GM21515 (cell line): Measurements from ENCODE around the gene LCA5.
"Not testable (repeated sequence)": the region's sequence is repeated elsewhere in the genome, so short reads cannot be mapped to it uniquely, and the experiment has no call there.

Experiments
- ATAC-seq: cut with Tn5 transposase; IDR thresholded peaks from one replicate; pipeline ENCODE4 v1.9.1; 2021; ENCODE audit not compliant: unreplicated experiment

Gene LCA5

DNA sequence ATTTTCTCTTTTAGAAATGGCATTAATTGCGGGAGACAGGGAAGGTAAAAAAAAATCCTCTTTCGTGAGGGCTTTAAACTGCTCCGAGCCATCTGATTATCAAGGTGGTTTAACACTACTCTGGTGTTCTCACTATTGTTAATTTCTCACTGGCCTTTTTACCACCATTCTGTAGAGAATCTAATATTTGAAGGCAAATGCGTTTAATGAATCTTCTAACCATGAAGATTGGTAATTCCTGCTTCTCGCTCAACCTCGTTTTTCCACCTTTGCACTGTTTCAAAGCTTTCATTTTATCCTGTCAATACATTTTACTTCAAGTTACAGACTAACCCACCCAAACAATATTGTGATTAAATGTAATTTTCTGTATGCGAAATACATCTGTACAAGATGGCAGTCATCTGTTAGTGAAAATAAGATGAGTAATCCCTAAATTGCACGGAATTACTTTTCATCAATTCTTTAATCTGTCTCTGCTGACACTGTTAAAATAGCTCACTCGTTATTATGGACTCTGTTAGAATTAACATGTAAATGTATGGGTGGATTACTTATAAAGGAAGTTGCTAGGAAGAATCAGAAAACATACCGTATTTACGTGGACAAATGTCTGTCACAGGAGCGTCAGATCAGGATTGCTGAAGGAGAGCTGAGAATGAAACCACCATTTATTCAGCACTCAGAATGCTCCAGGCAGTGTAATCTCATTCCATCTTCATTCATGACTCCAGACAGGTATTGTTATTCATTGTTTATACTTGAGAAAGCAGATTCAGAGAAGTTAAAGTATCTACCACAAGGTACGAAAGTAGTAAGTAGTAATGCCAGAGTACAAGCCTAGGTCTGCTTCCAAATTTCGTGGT is 1.1 kb upstream of the LCA5 start:
- ATAC-seq, result no peak

DNA sequence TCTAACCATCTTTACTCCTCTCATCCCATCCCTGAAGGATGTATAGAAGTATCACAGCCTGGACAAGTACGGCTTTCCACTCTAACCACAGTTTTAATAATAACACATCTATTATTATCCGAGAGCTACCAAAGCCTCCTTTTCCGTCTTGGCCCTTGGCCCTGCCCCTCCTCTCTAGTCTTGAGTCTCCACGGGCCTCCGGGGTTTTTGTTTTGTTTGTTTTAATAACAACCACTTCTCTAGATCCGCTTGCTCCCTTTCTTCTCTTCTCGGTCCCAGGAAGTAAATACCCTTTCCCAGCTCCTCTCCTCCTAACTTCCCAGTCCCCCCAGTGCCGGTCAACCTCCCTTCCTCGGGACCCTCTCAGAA is 661 bp downstream of the LCA5 start:
- no peak for ATAC-seq

DNA sequence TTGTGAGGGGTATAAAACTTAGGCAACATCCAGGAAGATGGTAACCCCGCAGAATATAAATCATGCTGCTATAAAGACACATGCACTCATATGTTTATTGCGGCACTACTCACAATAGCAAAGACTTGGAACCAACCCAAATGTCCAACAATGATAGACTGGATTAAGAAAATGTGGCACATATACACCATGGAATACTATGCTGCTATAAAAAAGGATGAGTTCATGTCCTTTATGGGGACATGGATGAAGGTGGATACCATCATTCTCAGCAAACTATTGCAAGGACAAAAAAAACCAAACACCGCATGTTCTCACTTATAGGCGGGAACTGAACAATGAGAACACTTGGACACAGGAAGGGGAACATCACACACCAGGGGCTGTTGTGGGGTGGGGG is 7.7 kb downstream of the LCA5 start:
- not testable (repeated sequence) for ATAC-seq

DNA sequence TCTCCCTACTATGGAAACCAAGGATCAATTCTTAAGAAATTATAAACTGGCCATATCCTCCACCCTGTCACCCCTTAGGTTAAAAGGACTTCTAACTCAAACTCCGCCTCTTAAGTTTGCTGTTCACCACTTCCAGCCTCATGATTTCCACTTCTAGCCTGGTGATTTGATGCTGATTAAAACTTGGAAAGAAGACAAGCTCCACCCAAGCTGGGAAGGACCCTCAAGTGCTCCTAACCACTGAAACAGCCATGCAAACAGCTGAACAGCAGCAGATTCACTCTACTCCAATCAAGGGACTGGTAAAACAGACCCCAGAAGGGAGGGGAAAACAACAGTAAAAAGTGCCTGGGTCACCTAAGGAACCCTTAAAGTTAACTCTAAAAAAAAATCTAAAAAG is 10.3 kb downstream of the LCA5 start:
- no peak for ATAC-seq

DNA sequence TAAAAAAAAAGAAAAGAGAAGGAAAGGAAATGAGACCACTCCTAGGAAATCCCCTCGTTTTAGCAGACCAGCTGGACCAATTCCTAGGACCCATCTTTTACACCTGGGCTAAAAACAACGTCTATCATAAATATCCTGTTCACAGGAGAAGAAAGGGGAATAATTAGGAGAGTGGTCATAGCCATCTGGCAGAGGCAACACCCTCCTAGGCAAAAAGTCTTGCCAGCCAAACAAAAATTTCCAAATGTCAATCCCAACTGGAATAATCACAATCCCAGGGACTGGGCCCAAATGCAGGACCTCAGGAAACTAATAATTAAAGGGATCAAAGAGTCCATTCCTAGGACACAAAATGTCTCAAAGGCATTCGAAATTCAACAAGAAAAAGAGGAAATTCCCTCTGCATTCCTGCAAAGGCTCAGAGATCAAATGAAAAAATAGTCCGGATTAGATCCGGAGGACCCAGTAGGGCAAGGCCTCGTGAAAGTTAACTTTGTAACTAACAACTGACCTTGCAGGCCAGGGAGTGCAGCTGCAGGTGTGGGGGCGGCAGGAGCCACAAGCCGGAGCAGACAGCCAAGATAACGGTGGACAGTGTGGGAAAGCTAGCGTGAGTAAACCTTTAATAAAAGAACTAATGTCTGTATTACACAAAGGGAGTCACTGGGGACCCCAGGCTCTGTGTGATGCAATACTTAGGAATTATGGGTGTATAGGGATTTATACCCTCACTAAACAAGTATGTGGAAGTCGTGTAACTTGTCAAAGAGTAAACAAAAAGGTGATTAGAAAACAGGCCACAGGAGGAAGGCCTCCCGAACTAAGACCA is 11.7 kb downstream of the LCA5 start:
- no peak for ATAC-seq

DNA sequence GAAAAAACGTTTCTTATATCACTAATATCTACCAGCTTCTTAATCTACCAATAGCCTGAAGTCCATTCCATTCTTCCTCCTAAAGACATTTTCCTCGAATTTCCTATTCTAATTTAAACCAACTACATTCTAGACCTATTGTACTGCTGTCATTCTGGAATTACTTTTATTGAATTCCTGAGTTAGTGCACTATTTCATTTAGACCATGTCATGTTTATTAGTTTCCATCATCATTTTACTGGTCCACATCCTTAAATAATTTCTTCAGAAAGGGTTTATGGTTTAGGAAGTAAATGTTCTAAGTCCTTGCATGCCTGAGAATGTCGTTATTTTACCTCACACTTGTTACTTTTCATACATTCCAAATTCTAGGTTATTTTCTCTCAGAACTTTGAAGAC is 13.2 kb downstream of the LCA5 start:
- no peak for ATAC-seq

DNA sequence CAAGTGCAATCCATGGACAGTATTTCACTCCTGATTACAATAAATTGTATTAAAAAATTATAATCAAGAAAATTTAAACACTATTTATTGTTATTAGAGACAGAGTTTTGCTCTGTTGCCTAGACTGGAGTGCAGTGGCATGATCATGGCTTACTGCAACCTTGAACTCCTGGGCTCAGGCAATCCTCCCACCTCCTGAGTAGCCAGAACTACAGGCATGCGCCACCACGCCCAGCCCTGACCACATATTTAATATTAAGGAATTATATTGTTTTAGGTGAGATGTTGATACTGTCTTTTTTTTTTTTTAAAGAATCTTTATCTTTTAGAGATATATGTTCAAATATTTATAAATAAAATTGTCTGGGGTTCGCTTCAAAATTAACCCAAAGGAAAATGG is 14.6 kb downstream of the LCA5 start:
- ATAC-seq, result no peak

DNA sequence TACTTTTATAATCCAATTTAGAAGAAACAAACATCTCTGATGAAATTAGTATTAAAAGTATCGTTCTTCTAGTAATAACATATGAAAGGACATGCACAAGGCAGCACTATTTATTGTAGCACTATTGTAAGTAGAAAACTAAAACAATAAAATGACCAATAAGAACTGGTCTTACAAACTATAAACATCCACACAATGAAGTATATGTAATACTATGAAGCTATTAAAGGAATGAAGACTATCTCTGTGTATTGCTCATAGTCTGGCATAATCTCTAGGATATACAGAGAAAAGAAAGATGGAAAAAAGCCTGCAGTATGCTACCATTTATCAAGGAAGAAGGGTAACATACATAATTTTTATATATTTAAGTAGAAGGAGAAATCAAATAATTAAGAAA is 16.7 kb downstream of the LCA5 start:
- no peak for ATAC-seq

DNA sequence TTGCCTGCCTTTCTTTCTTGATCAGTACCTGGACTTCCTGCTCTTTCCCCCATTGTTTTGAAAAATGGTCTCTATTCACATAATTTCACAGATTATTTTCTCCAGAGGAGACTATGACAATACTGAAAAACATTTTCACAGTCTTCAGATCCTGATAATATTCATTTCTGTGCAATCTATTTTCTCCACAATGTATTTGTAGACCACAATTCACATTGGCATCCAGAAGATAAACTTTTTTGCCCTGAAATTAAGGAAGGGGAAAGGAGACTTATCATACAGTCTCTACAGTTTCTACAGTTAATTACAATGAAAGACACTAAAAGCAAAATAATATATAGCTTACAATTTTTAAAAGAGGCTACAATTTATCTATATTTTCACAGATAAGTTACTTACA is 18.4 kb downstream of the LCA5 start:
- no peak for ATAC-seq

DNA sequence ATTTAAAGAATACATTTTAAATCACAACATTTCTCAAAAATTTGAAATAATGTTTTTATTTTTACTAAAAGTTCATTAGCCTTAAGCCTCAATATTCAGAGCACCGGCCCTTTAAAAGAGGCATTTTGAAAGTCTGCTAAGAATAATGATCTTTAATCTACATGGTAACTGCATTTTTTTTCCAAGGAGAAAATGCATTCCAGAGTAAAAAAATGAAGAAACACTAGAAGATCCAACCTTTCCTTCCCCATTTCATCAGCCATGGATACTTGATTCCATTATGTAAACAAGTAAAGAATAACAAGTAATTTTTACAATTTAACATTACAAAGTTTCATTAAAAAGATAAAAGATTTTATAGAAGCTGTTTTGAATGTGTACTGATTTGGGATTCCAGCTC is 21.8 kb downstream of the LCA5 start:
- ATAC-seq, result no peak

DNA sequence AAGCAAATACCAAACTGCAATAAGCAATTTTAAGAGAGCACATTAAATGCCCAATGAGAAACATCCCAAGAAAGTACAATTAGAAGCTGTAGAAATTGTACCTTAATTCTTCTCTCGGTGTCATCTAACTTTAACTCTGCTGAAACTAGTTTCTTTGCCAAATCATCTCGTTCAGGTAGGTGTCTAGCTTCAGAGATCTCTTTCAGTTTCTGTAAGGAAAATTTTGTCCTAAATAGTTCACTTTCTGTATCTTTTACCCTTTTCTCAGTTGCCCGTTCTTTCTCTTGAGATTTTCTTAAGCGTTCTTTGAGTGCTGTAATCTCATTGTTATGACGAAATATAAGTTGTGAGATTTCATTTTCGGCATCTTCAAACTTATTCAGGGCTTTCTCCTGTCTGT is 24.1 kb downstream of the LCA5 start:
- no peak for ATAC-seq

DNA sequence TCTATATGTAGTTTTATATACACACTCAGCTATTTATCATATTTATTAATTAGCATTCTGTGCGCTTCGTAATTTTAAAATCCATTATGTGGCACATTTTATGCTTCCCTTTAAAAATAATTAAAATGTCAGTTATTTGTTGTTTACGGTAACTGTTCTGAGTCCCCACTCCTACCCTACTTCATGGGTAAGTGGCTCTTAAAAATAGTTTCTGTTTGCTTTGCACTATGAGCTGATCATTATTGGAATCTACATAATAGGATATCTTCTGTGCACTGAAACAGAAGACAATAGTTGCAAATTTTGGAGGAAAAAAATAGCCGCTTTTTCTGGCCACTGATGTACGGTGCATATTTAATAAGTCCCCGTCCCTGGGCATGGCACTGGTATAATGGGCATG is 25.2 kb downstream of the LCA5 start:
- ATAC-seq, result no peak

DNA sequence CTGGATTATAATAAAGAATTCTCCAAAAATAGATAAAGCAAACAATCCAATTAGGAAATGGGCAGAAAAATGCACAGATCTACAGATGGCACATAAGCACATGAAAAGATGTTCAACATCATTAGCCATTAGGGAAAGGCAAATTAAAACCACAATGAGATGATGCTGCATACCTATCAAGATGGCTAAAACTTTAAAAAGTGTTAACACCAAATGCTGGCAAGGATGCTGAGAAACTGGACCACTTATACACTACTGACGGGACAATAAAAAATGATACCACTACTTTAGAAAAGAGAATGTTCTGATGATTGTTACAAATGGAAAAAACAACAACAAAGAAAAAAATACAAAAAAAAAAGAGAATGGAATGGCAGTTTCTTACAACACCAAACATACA is 26.5 kb downstream of the LCA5 start:
- no peak for ATAC-seq

DNA sequence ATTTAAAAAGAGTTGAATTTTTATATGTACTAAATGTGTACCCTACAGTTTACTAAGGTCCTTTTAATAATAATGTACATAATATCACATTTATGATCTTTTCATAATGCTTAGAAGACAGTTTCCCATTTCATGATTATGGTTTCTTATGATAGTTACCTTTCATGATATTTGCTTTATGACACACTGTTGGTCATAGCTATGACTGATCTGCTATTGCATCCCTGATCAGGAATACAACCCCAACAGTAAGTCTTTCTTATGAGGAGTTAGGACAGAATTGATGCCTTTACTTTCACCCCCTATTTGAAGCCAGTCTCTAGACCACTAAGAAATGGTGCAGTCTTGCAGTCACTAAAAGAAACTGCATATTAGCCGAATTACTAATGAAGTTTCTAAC is 31.0 kb downstream of the LCA5 start:
- no peak for ATAC-seq

DNA sequence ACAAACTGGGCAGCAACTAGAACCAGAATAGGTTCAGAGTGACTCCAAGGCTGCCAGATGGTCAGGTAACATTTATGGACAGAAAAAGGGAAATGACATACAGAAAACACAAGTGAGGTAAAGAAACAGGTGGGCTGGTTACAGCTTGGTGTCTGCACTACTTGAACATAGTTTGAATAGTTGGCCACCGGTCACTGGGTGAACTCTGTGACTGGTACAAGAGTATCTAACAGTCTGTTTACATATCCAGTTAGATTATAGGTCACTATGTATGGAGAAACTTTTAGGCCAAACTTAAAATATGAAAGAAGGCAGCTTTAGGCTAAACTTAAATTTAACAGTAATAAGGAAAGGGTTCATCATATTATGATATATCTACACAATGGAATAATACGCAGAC is 32.9 kb downstream of the LCA5 start:
- ATAC-seq, result no peak

DNA sequence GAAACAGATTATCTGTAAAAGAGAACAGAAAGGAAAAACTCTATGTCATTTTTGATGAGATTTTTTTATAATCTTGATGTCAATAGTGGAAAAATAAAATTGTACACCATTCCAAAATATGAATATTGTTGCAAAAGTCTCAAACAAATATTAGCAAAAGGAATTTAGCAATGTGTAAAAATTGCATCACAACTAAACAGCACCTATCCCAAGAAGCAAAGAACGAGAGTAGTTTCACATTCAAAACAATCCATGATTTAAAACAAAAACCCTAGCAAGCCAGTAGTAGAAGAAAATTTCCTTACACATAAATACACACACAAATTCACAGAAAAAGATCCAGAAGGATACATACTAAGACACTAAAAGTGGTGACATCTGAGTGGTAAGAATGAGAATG is 38.4 kb downstream of the LCA5 start:
- no peak for ATAC-seq

DNA sequence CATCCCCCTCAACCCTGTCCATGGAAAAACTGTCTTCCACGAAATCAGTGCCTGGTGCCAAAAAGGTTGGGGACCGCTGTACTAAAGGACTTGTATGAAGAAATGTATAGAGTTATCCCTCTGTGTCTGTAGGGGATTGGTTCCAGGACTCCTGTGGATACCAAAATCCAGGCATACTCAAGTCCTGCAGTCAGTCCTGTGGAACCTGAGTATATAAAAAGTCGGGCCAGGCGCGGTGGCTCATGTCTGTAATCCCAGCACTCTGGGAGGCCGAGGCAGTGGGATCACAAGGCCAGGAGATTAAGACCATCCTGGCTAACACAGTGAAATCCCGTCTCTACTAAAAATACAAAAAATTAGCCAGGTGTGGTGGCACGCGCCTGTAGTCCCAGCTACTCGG is 42.0 kb downstream of the LCA5 start:
- ATAC-seq, result no peak

DNA sequence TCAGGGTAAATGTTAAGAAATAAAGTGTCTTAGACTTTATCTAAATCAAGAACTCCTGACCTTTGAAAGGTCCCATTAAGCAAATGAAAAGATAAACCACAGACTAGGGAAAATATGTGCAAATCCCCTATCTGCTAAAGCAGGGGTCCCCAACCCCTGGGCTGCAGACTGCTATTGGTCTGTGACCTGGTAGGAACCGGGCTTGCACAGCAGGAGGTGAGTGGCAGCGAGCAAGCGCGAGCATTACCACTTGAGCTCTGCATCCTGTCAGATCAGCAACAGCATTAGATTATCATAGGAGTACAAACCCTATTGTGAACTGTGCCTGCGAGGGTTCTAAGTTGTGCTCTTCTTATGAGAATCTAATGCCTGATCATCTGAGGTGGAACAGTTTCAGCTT is 42.4 kb downstream of the LCA5 start:
- ATAC-seq, result no peak

DNA sequence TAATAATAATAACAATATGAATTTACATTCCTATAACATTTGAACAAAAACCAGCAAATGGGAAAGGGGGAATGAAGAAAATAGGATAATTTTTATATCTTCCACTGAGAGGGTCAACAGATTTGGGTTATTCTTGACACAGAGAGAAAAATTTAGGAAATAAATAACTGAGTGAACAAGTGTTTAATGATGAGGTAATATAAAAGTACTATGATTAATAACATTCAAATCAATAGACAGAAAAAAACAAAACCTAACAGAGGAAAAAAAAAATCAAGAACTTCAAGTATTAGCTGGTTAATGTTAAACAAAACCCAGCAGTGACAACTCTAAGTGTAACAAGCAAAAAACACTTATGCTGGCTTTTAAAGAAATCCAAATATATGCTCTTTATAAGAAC is 66.5 kb downstream of the LCA5 start:
- no peak for ATAC-seq

DNA sequence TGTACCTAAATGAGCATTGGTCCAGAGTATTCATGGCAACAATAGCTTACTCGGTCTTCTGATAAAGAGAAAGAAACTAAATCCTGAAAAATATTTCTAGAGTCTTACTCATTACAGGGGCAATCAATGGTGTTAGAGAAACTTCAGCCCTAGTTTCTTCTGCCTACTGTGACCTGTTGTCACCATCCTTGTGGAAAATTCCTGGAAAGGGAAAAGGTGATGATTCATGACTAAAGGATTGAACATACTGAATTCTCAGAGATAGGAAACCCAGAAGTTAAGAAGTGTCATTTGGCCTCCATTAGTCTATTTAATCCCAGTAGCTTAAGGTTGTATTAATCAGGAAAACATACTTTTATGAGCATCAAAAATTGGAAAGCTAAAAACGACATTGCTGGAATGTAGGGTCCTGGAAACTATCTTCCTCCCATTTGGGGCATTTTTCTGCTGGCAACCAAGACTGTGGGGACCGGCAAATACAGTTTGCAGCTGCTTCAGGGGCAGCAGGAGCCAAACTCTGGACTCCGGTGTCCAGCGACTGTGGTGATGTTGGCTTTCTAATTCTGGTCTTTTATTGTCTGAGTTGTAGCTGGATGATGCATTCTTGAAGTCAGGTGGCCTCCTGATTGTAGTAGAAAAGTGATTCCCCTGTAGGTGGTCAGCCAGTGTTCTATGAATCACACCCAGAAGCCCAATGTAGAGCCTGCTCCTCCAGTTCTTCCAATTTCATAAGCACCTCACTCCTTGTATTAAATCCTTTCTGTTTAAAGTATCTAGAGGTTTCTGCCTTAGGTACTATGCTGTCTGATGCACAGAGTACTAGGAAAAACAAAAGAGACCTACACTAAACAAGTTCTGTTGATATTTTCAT is 67.6 kb downstream of the LCA5 start:
- no peak for ATAC-seq

DNA sequence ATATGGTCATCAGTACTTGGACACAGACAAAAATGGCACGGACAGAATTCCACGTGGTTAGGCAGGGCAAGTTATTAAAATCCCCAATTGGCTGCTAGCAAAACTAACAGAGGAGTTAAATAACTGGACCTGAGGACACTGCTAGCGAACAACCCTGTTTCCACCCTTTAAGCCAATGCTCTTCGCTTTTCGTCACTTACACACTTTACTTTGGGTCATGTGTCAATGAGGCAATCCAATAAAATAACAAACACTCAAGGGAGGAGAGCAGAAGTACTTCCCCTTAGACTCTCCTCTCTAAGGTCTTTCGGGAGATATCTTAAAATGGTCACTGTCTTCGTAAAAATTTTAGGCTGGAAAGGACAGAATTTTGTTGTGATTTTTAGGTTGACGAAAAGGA is 68.6 kb downstream of the LCA5 start:
- ATAC-seq, result no peak

DNA sequence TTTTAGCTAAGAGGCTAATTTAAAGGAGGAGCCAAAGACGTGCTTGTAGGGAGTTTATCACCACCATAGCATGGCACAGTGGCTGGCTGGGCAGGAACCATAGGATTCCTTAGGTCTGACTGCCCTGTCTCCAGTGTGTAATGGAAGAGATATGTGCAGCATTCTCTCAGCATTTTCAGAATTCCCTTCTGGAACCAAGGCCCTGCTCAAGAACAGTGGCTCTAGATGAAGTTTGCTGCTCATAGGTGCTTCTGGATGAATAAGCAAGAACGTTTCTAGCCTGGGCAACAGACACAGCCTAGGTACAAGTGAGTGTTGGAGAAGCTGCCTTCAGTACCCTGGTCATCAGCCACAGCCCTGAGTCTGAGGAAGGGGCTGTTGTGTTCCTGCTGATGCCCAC is 69.1 kb downstream of the LCA5 start:
- ATAC-seq, result no peak
